ENCODE results near the gene AFDN. TPM values are rescaled to one million over a fixed set of nuclear protein-coding genes. Genes with fewer than 3 reads are reported as not detected.

AFDN gene
- total and polyA plus RNA-seq, 2 experiments from 2014 or later: 66.9 to 200 TPM

DNA sequence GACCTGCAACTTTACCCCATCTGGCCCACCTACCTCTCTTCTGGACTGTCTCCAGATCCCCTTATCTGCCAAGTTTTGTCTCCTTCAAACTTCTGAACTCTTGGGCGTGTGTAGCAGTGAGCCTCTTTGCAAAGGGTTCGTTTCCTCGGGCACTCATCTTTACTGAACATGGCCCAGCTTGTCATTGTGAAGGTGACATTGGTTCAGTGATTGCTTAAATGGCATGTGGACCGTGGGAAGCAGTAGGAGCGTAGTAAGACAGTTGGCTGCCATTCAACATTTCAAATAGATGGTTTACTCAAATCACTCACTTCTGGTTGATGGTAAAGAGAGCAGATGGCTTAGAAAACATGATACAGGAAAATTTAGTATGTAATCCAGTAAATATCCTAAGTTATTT is 136.0 kb downstream of the AFDN start:
- no peak overlapping the region for H3K27ac Mint-ChIP-seq
- Histone ChIP-seq H3K9me2 (ENCODE audit: insufficient read depth) (no peaks in the 10 kb centered on the region), H3K4me2 (no peak overlapping the region), H3K4me3 (no peak overlapping the region), H3K27ac (ENCODE audit: low read depth) (no peak overlapping the region), H3K36me3 (ENCODE audit: insufficient read depth) (peaks cover 17% of the 10 kb centered on the region), H2AFZ (no peak overlapping the region), H3K27me3 (ENCODE audit: insufficient read depth) (no peaks in the 10 kb centered on the region), H3F3A (replicated peaks; ENCODE audit: low read depth) (peaks cover 4% of the 10 kb centered on the region), H3K79me2 (replicated peaks; ENCODE audit: insufficient read depth) (peaks cover 22% of the 10 kb centered on the region), H4K20me1 (replicated peaks; ENCODE audit: insufficient read depth) (peaks cover 6% of the 10 kb centered on the region), H3K4me1 (ENCODE audit: insufficient read depth) (no peaks in the 10 kb centered on the region)
- no peak overlapping the region for H3K4me3 Mint-ChIP-seq
- H3K4me1 Mint-ChIP-seq: peaks cover 1% of the 10 kb centered on the region; the same call in 2 of the 3 replicates
- DNase-seq (ENCODE audit: low spot score) (no peak), ATAC-seq (no peak)
- no peaks in the 10 kb centered on the region for H3K9me3 Mint-ChIP-seq
- TF ChIP-seq ZNF114 (CRISPR knock-in tag; IDR thresholded peaks at IDR 0.05) (no peak), JUNB (IDR thresholded peaks at IDR 0.05; ENCODE audit: unreplicated experiment) (no peak), NANOG (IDR thresholded peaks at IDR 0.05; ENCODE audit: borderline replicate concordance) (no peak), ZNF331 (CRISPR knock-in tag; IDR thresholded peaks at IDR 0.05; ENCODE audit: low read depth) (no peak), POLR2AphosphoS5 (IDR thresholded peaks at IDR 0.05; ENCODE audit: low read depth) (no peak), EZH2 (IDR thresholded peaks at IDR 0.05; ENCODE audit: low read depth, unreplicated experiment) (no peak), STAT1 (IDR thresholded peaks at IDR 0.05; ENCODE audit: unreplicated experiment) (no peak), CREB1 (CRISPR knock-in tag; IDR thresholded peaks at IDR 0.05; ENCODE audit: low read depth) (no peak), EZH2phosphoT487 (IDR thresholded peaks at IDR 0.05; ENCODE audit: unreplicated experiment) (no peak)
- TF ChIP-seq, protein P1, sequence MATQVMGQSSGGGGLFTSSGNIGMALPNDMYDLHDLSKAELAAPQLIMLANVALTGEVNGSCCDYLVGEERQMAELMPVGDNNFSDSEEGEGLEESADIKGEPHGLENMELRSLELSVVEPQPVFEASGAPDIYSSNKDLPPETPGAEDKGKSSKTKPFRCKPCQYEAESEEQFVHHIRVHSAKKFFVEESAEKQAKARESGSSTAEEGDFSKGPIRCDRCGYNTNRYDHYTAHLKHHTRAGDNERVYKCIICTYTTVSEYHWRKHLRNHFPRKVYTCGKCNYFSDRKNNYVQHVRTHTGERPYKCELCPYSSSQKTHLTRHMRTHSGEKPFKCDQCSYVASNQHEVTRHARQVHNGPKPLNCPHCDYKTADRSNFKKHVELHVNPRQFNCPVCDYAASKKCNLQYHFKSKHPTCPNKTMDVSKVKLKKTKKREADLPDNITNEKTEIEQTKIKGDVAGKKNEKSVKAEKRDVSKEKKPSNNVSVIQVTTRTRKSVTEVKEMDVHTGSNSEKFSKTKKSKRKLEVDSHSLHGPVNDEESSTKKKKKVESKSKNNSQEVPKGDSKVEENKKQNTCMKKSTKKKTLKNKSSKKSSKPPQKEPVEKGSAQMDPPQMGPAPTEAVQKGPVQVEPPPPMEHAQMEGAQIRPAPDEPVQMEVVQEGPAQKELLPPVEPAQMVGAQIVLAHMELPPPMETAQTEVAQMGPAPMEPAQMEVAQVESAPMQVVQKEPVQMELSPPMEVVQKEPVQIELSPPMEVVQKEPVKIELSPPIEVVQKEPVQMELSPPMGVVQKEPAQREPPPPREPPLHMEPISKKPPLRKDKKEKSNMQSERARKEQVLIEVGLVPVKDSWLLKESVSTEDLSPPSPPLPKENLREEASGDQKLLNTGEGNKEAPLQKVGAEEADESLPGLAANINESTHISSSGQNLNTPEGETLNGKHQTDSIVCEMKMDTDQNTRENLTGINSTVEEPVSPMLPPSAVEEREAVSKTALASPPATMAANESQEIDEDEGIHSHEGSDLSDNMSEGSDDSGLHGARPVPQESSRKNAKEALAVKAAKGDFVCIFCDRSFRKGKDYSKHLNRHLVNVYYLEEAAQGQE (IDR thresholded peaks at IDR 0.05; ENCODE audit: unreplicated experiment): no peak
- TF ChIP-seq, protein P2, sequence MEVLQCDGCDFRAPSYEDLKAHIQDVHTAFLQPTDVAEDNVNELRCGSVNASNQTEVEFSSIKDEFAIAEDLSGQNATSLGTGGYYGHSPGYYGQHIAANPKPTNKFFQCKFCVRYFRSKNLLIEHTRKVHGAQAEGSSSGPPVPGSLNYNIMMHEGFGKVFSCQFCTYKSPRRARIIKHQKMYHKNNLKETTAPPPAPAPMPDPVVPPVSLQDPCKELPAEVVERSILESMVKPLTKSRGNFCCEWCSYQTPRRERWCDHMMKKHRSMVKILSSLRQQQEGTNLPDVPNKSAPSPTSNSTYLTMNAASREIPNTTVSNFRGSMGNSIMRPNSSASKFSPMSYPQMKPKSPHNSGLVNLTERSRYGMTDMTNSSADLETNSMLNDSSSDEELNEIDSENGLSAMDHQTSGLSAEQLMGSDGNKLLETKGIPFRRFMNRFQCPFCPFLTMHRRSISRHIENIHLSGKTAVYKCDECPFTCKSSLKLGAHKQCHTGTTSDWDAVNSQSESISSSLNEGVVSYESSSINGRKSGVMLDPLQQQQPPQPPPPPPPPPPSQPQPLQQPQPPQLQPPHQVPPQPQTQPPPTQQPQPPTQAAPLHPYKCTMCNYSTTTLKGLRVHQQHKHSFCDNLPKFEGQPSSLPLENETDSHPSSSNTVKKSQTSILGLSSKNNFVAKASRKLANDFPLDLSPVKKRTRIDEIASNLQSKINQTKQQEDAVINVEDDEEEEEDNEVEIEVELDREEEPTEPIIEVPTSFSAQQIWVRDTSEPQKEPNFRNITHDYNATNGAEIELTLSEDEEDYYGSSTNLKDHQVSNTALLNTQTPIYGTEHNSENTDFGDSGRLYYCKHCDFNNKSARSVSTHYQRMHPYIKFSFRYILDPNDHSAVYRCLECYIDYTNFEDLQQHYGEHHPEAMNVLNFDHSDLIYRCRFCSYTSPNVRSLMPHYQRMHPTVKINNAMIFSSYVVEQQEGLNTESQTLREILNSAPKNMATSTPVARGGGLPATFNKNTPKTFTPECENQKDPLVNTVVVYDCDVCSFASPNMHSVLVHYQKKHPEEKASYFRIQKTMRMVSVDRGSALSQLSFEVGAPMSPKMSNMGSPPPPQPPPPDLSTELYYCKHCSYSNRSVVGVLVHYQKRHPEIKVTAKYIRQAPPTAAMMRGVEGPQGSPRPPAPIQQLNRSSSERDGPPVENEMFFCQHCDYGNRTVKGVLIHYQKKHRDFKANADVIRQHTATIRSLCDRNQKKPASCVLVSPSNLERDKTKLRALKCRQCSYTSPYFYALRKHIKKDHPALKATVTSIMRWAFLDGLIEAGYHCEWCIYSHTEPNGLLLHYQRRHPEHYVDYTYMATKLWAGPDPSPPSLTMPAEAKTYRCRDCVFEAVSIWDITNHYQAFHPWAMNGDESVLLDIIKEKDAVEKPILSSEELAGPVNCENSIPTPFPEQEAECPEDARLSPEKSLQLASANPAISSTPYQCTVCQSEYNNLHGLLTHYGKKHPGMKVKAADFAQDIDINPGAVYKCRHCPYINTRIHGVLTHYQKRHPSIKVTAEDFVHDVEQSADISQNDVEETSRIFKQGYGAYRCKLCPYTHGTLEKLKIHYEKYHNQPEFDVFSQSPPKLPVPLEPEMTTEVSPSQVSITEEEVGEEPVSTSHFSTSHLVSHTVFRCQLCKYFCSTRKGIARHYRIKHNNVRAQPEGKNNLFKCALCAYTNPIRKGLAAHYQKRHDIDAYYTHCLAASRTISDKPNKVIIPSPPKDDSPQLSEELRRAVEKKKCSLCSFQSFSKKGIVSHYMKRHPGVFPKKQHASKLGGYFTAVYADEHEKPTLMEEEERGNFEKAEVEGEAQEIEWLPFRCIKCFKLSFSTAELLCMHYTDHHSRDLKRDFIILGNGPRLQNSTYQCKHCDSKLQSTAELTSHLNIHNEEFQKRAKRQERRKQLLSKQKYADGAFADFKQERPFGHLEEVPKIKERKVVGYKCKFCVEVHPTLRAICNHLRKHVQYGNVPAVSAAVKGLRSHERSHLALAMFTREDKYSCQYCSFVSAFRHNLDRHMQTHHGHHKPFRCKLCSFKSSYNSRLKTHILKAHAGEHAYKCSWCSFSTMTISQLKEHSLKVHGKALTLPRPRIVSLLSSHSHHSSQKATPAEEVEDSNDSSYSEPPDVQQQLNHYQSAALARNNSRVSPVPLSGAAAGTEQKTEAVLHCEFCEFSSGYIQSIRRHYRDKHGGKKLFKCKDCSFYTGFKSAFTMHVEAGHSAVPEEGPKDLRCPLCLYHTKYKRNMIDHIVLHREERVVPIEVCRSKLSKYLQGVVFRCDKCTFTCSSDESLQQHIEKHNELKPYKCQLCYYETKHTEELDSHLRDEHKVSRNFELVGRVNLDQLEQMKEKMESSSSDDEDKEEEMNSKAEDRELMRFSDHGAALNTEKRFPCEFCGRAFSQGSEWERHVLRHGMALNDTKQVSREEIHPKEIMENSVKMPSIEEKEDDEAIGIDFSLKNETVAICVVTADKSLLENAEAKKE (CRISPR knock-in tag; IDR thresholded peaks at IDR 0.05): no peak
- TF ChIP-seq, protein P3, sequence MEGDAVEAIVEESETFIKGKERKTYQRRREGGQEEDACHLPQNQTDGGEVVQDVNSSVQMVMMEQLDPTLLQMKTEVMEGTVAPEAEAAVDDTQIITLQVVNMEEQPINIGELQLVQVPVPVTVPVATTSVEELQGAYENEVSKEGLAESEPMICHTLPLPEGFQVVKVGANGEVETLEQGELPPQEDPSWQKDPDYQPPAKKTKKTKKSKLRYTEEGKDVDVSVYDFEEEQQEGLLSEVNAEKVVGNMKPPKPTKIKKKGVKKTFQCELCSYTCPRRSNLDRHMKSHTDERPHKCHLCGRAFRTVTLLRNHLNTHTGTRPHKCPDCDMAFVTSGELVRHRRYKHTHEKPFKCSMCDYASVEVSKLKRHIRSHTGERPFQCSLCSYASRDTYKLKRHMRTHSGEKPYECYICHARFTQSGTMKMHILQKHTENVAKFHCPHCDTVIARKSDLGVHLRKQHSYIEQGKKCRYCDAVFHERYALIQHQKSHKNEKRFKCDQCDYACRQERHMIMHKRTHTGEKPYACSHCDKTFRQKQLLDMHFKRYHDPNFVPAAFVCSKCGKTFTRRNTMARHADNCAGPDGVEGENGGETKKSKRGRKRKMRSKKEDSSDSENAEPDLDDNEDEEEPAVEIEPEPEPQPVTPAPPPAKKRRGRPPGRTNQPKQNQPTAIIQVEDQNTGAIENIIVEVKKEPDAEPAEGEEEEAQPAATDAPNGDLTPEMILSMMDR (conservative IDR thresholded peaks at IDR 0.05; ENCODE audit: low read depth in 2 of 2): no peak
- TF ChIP-seq, protein P4, sequence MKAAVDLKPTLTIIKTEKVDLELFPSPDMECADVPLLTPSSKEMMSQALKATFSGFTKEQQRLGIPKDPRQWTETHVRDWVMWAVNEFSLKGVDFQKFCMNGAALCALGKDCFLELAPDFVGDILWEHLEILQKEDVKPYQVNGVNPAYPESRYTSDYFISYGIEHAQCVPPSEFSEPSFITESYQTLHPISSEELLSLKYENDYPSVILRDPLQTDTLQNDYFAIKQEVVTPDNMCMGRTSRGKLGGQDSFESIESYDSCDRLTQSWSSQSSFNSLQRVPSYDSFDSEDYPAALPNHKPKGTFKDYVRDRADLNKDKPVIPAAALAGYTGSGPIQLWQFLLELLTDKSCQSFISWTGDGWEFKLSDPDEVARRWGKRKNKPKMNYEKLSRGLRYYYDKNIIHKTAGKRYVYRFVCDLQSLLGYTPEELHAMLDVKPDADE (IDR thresholded peaks at IDR 0.05): no peak
- H3K27me3 Mint-ChIP-seq (ENCODE audit: insufficient read depth, low read depth, poor library complexity): peaks cover 4% of the 10 kb centered on the region
- H3K36me3 Mint-ChIP-seq (ENCODE audit: low read depth): peaks cover 41% of the 10 kb centered on the region
